Suprapubic skin (tissue), 3 donors: ENCODE data around the gene CDSN.

ENCODE experiments used
- CTCF ChIP-seq, 2 donors: fragments of 200-600 bp in 1 of 2; fragments of 450-650 bp in 1 of 2; sonication (generic) in 1 of 2; IDR thresholded peaks; one replicate each; pipeline ENCODE4 v1.5.1; 2016 to 2019; ENCODE audit warnings: antibody characterized with exemption in 2 of 2, mild to moderate bottlenecking in 1 of 2, moderate library complexity in 1 of 2
- POLR2AphosphoS5 ChIP-seq, 3 donors: sonication (generic); formaldehyde crosslinking; IDR thresholded peaks; one replicate each; pipeline ENCODE4 v1.6.1; 2017; ENCODE audit warnings: antibody characterized with exemption in 3 of 3

- TF ChIP-seq CTCF (IDR thresholded peaks at IDR 0.05): no peak
- TF ChIP-seq POLR2AphosphoS5 (IDR thresholded peaks at IDR 0.05): no peak
Measured at GRCh38 chr6:31098449-31098938, 21.8 kb downstream of the CDSN start.
